ENCODE measurements around the gene TUBB1.

GRCh38 chr20:59006167-59006863 lies 12.9 kb upstream of the TUBB1 start:
- TF ChIP-seq CTCF (conservative IDR thresholded peaks at IDR 0.05) (no peak), EZH2 (IDR thresholded peaks at IDR 0.05; ENCODE audit: low read depth) (no peak)
